ENCODE measurements around the gene GPR68.

GRCh38 chr14:91245029-91245428 is 525 bp upstream of the GPR68 start:
- no peak for TF ChIP-seq CTCF (IDR thresholded peaks at IDR 0.05; ENCODE audit: low read depth, low read length, poor library complexity, severe bottlenecking)
- TF ChIP-seq EZH2phosphoT487 (IDR thresholded peaks at IDR 0.05; ENCODE audit: borderline replicate concordance, low read length), result no peak
